NCI-H1105 (cell line): Measurements from ENCODE around the gene FOXF1.

Source experiments
- DNase-seq: peaks from one replicate; lab custom pipeline; 2025; lab: John Stamatoyannopoulos, UW

The FOXF1 gene

GRCh38 chr16:86517652-86518258, 7.4 kb downstream of the FOXF1 start:
- peak; percentile 24 for DNase-seq

GRCh38 chr16:86519007-86519648, 8.8 kb downstream of the FOXF1 start:
- DNase-seq = no peak

- peak; percentile 16 for DNase-seq
These were observed 9.5 kb downstream of the FOXF1 start for GRCh38 chr16:86519649-86520316.

- DNase-seq = no peak
These were observed 10.2 kb downstream of the FOXF1 start for GRCh38 chr16:86520317-86521210.

- no peak for DNase-seq
These were observed 11.2 kb downstream of the FOXF1 start for GRCh38 chr16:86521236-86522197.

GRCh38 chr16:86522634-86523033, 12.3 kb downstream of the FOXF1 start:
- DNase-seq = no peak

- DNase-seq = no peak
These were observed 12.9 kb downstream of the FOXF1 start for GRCh38 chr16:86523166-86523740.

GRCh38 chr16:86524029-86524428, 13.7 kb downstream of the FOXF1 start:
- DNase-seq = no peak

GRCh38 chr16:86525696-86526095, 15.4 kb downstream of the FOXF1 start:
- no peak for DNase-seq

GRCh38 chr16:86527366-86527765, 17.0 kb downstream of the FOXF1 start:
- no peak for DNase-seq

- no peak for DNase-seq
These were observed 18.0 kb downstream of the FOXF1 start for GRCh38 chr16:86528061-86528929.

GRCh38 chr16:86529160-86529559, 18.8 kb downstream of the FOXF1 start:
- no peak for DNase-seq

- DNase-seq = no peak
These were observed 20.2 kb downstream of the FOXF1 start for GRCh38 chr16:86530251-86531190.

- DNase-seq = no peak
These were observed 20.8 kb downstream of the FOXF1 start for GRCh38 chr16:86531191-86531545.

- DNase-seq = no peak
These were observed 21.6 kb downstream of the FOXF1 start for GRCh38 chr16:86531641-86532525.

GRCh38 chr16:86532526-86532815, 22.1 kb downstream of the FOXF1 start:
- no peak for DNase-seq

GRCh38 chr16:86533076-86533475, 22.7 kb downstream of the FOXF1 start:
- no peak for DNase-seq

- no peak for DNase-seq
These were observed 23.5 kb downstream of the FOXF1 start for GRCh38 chr16:86533767-86534351.
